Duodenal mucosa (tissue), 2 donors: ENCODE measurements around the gene METRN.

Experiments used
- H3K27ac ChIP-seq: one replicate; pipeline ENCODE4 v1.7.0; 2013; ENCODE audit warnings: low read depth, low read length
- H3K27me3 ChIP-seq, 2 donors: one replicate each; pipeline ENCODE4 v1.7.0; 2013; ENCODE audit warnings: low read length in 2 of 2, control low read depth in 1 of 2; ENCODE audit not compliant: insufficient read depth in 2 of 2, control insufficient read depth in 1 of 2
- H3K36me3 ChIP-seq, 2 donors: one replicate each; pipeline ENCODE4 v1.7.0; 2013; ENCODE audit warnings: low read length in 2 of 2, control low read depth in 1 of 2; ENCODE audit not compliant: insufficient read depth in 2 of 2, control insufficient read depth in 1 of 2
- H3K4me1 ChIP-seq, 2 donors: one replicate each; pipeline ENCODE4 v1.7.0; 2013; ENCODE audit warnings: low read length in 2 of 2, control low read depth in 1 of 2; ENCODE audit not compliant: insufficient read depth in 2 of 2, control insufficient read depth in 1 of 2
- H3K4me3 ChIP-seq, 2 donors: one replicate each; pipeline ENCODE4 v1.7.0; 2013; ENCODE audit warnings: low read length in 2 of 2, low read depth in 1 of 2
- H3K9ac ChIP-seq, 2 donors: one replicate each; pipeline ENCODE4 v1.7.0; 2013; ENCODE audit warnings: low read length in 2 of 2, low read depth in 1 of 2
- H3K9me3 ChIP-seq, 2 donors: one replicate each; pipeline ENCODE4 v1.7.0; 2013; ENCODE audit warnings: low read length in 2 of 2, control low read depth in 1 of 2; ENCODE audit not compliant: control insufficient read depth in 1 of 2

Gene METRN

GRCh38 chr16:762595-763268, 47.8 kb downstream of the METRN start:
- H3K9ac ChIP-seq = no peak overlapping the region
- H3K4me3 ChIP-seq = no peak overlapping the region
- H3K9me3 ChIP-seq = no peaks in the 10 kb centered on the region
- no peaks in the 10 kb centered on the region for H3K36me3 ChIP-seq
- H3K27me3 ChIP-seq = peaks cover 0 to 3% of the 10 kb centered on the region in 2 donors
- peaks cover 11 to 14% of the 10 kb centered on the region in 2 donors for H3K4me1 ChIP-seq
- H3K27ac ChIP-seq = no peak overlapping the region

GRCh38 chr16:763369-764183, 48.7 kb downstream of the METRN start:
- Histone ChIP-seq H3K36me3 (no peaks in the 10 kb centered on the region), H3K27me3 (peaks cover 0 to 3% of the 10 kb centered on the region in 2 donors), H3K4me3 (no peak overlapping the region), H3K9ac (no peak overlapping the region), H3K27ac (no peak overlapping the region), H3K4me1 (peaks cover 11 to 14% of the 10 kb centered on the region in 2 donors), H3K9me3 (no peaks in the 10 kb centered on the region)

DNA sequence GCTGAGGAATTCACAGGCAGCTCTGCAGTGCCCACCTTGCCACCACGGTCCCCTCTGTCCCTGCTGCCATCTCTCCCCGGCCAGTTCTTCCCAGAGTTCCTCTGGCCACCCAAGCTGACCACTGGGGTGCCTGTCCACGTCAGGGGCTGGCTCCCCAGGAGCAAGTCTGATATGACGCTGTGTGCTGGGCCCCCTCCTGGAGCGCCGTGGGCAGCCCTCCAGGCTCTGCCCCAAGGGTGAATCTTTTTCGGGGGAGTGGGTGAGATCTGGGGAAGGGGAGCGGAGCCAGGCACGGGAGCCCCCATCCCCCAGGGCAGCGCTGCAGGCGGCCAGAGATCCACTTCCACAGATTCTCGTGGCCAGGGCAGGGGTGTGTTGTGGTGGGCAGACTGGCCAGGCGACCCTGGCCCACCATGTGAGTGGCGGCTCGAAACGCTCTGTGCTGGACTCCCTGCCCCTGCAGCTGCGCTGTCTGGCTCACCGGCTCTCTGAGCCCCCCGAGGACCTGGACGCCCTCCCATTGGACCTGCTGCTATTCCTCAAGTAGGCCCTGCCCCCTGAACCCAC, 49.3 kb downstream of the METRN start:
- Histone ChIP-seq H3K36me3 (no peaks in the 10 kb centered on the region), H3K27me3 (peaks cover 0 to 3% of the 10 kb centered on the region in 2 donors), H3K27ac (no peak overlapping the region), H3K4me3 (no peak overlapping the region), H3K9me3 (no peaks in the 10 kb centered on the region), H3K9ac (no peak overlapping the region), H3K4me1 (peaks cover 11 to 14% of the 10 kb centered on the region in 2 donors)

DNA sequence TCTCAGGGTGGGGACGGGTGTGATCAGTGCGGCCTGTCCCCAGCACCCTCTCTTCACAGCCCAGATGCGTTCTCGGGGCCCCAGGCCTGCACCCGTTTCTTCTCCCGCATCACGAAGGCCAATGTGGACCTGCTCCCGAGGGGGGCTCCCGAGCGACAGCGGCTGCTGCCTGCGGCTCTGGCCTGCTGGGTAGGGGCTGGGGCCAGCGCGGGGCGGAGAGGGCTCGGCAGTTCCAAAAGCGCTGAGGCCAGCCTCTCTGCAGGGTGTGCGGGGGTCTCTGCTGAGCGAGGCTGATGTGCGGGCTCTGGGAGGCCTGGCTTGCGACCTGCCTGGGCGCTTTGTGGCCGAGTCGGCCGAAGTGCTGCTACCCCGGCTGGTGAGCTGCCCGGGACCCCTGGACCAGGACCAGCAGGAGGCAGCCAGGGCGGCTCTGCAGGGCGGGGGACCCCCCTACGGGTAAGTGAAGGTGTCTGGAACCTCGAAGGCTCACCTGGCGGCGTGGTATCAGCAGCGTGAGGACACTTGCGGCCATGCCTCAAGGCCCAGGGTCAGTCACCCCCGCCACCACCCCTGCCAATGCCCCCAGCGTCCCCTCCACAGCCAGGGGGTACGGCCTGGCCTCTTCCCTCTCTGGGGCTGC, 50.0 kb downstream of the METRN start:
- Histone ChIP-seq H3K27me3 (peaks cover 0 to 3% of the 10 kb centered on the region in 2 donors), H3K27ac (no peak overlapping the region), H3K9ac (no peak overlapping the region), H3K36me3 (no peaks in the 10 kb centered on the region), H3K4me1 (peaks cover 11 to 14% of the 10 kb centered on the region in 2 donors), H3K4me3 (no peak overlapping the region), H3K9me3 (no peaks in the 10 kb centered on the region)

DNA sequence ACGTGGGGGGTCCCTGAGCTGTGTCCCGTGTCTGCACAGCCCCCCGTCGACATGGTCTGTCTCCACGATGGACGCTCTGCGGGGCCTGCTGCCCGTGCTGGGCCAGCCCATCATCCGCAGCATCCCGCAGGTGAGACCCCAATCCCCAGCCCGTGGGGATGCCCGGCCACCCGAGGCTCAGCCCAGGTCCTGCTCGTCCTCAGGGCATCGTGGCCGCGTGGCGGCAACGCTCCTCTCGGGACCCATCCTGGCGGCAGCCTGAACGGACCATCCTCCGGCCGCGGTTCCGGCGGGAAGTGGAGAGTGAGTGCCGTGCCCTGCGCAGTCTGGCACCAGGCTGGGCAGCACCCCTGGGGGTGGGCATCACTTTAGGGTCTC, 50.6 kb downstream of the METRN start:
- Histone ChIP-seq H3K9ac (no peak overlapping the region), H3K36me3 (no peaks in the 10 kb centered on the region), H3K27me3 (peaks cover 0 to 3% of the 10 kb centered on the region in 2 donors), H3K9me3 (no peaks in the 10 kb centered on the region), H3K4me1 (peaks cover 10 to 14% of the 10 kb centered on the region in 2 donors), H3K27ac (no peak overlapping the region), H3K4me3 (no peak overlapping the region)

GRCh38 chr16:766008-766819, 51.3 kb downstream of the METRN start:
- H3K9ac ChIP-seq = no peak overlapping the region
- peaks cover 4 to 9% of the 10 kb centered on the region in 2 donors for H3K4me1 ChIP-seq
- H3K4me3 ChIP-seq = no peak overlapping the region
- no peaks in the 10 kb centered on the region for H3K9me3 ChIP-seq
- H3K27ac ChIP-seq = no peak overlapping the region
- no peaks in the 10 kb centered on the region for H3K36me3 ChIP-seq
- H3K27me3 ChIP-seq = peaks cover 0 to 3% of the 10 kb centered on the region in 2 donors

DNA sequence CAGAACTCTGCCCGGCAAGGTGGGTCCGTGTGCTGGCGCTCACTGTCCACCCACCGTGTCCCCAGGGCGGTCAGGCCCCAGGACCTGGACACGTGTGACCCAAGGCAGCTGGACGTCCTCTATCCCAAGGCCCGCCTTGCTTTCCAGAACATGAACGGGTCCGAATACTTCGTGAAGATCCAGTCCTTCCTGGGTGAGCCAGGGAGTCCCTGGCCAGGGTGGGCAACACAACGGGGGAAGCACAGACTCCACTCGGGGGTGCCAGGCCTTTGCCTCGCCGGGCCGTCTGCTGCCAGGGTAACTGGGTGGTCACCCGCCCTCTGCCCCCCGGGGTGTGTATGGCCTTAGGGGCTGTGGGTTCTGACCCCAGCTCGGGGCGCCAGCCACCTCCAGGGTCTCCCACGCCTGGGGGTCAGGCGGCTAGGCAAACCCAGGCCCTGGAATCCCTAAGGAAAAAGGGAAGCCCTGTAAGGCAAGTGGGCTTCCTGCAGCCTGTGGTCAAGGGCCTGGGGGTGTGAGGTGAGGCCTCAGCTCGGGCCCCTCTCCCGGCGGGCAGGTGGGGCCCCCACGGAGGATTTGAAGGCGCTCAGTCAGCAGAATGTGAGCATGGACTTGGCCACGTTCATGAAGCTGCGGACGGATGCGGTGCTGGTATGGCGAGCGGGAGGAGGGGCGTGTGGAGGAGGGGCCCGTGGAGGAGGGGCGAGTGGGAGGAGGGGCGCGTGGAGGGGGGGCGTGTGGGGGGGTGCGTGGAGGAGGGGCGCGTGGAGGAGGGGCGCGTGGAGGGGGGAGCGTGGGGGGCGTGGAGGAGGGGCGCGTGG, 52.1 kb downstream of the METRN start:
- Histone ChIP-seq H3K4me3 (no peak overlapping the region), H3K4me1 (peaks cover 0 to under 1% of the 10 kb centered on the region in 2 donors), H3K9ac (no peak overlapping the region), H3K36me3 (no peaks in the 10 kb centered on the region), H3K27me3 (peaks cover 0 to 3% of the 10 kb centered on the region in 2 donors), H3K27ac (no peak overlapping the region), H3K9me3 (no peaks in the 10 kb centered on the region)

DNA sequence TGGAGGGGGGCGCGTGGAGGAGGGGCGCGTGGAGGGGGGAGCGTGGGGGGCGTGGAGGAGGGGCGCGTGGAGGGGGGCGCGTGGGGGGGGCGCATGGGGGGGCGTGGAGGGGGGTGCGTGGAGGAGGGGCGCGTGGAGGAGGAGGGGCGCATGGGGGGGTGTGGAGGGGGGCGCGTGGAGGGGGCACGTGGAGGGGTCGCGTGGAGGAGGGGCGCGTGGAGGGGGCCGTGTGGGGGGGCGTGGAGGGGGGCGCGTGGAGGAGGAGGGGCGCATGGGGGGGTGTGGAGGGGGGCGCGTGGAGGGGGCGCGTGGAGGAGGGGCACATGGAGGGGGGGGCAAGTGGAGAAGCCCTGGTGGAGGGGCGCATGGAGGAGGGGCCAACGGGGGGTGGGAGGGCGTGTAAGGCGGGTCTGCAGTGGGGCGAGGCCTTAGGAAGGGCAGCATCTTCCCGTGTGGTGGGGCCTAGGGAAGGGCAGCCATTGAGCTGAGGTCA, 52.9 kb downstream of the METRN start:
- no peaks in the 10 kb centered on the region for H3K4me1 ChIP-seq
- H3K27ac ChIP-seq = no peak overlapping the region
- H3K9me3 ChIP-seq = no peaks in the 10 kb centered on the region
- no peak overlapping the region for H3K4me3 ChIP-seq
- H3K36me3 ChIP-seq = no peaks in the 10 kb centered on the region
- no peak overlapping the region for H3K9ac ChIP-seq
- no peaks in the 10 kb centered on the region for H3K27me3 ChIP-seq

DNA sequence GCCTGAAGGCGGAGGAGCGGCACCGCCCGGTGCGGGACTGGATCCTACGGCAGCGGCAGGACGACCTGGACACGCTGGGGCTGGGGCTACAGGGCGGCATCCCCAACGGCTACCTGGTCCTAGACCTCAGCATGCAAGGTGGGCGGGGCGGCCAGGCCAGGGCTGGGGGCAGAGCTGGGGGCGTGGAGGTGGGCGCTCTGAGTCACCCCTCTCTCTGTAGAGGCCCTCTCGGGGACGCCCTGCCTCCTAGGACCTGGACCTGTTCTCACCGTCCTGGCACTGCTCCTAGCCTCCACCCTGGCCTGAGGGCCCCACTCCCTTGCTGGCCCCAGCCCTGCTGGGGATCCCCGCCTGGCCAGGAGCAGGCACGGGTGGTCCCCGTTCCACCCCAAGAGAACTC, 53.5 kb downstream of the METRN start:
- Histone ChIP-seq H3K9ac (no peak overlapping the region), H3K4me3 (no peak overlapping the region), H3K27me3 (no peaks in the 10 kb centered on the region), H3K36me3 (no peaks in the 10 kb centered on the region), H3K9me3 (no peaks in the 10 kb centered on the region), H3K4me1 (no peaks in the 10 kb centered on the region), H3K27ac (no peak overlapping the region)
